Liver (tissue), 9 donors: ENCODE measurements around the gene MCM9. TPM values are rescaled to one million over a fixed set of nuclear protein-coding genes. Genes with fewer than 3 reads are reported as not detected.

Experiments used
- DNase-seq: peaks from one replicate; pipeline ENCODE4 v3.0.0-alpha.2; 2017; ENCODE audit warnings: low spot score
- H3K27ac ChIP-seq, 2 donors: one replicate each; pipeline ENCODE4 v1.7.0; 2013; ENCODE audit warnings: inconsistent platforms in 2 of 2, low read length in 2 of 2, control low read depth in 1 of 2, low read depth in 1 of 2, mild to moderate bottlenecking in 1 of 2
- H3K27me3 ChIP-seq, 4 donors: one replicate each; pipeline versions ENCODE4 v1.6.1 to v1.7.0; 2013; ENCODE audit warnings: low read length in 3 of 4, inconsistent platforms in 1 of 4, mild to moderate bottlenecking in 1 of 4, moderate library complexity in 1 of 4; ENCODE audit not compliant: control insufficient read depth in 4 of 4, insufficient read depth in 4 of 4
- H3K36me3 ChIP-seq, 4 donors: one replicate each; pipeline versions ENCODE4 v1.6.1 to v1.7.0; 2013; ENCODE audit warnings: low read length in 3 of 4, mild to moderate bottlenecking in 3 of 4, low read depth in 1 of 4, moderate library complexity in 1 of 4; ENCODE audit not compliant: control insufficient read depth in 4 of 4, insufficient read depth in 3 of 4
- H3K4me1 ChIP-seq, 4 donors: one replicate each; pipeline versions ENCODE4 v1.6.1 to v1.7.0; 2013; ENCODE audit warnings: low read length in 3 of 4, mild to moderate bottlenecking in 3 of 4, moderate library complexity in 1 of 4; ENCODE audit not compliant: control insufficient read depth in 4 of 4, insufficient read depth in 4 of 4
- H3K4me3 ChIP-seq, 3 donors: one replicate each; pipeline versions ENCODE4 v1.6.1 to v1.7.0; 2013; ENCODE audit warnings: low read length in 3 of 3, control low read depth in 1 of 3, low read depth in 1 of 3, mild to moderate bottlenecking in 1 of 3
- H3K9ac ChIP-seq, 2 donors: one replicate each; pipeline ENCODE4 v1.7.0; 2013; ENCODE audit warnings: low read length in 2 of 2, mild to moderate bottlenecking in 2 of 2, moderate library complexity in 2 of 2, control low read depth in 1 of 2, low read depth in 1 of 2
- H3K9me3 ChIP-seq, 4 donors: one replicate each; pipeline versions ENCODE4 v1.6.1 to v1.7.0; 2013; ENCODE audit warnings: low read length in 3 of 4; ENCODE audit not compliant: control insufficient read depth in 4 of 4
- ATF3 ChIP-seq: IDR thresholded peaks from 2 replicates; pipeline ENCODE4 v1.6.1; 2016; ENCODE audit warnings: antibody characterized with exemption
- CTCF ChIP-seq: fragments of 150-350 bp; IDR thresholded peaks from 2 replicates; pipeline ENCODE4 v1.5.1; 2017; ENCODE audit warnings: improper control_type of control experiment, low read depth, low read length; ENCODE audit not compliant: missing input control
- EGR1 ChIP-seq, 2 donors: IDR thresholded peaks; 2 replicates each; pipeline ENCODE4 v1.6.1; 2016 to 2018; ENCODE audit warnings: antibody characterized with exemption in 2 of 2, low read depth in 2 of 2
- FOXA2 ChIP-seq: IDR thresholded peaks from 2 replicates; pipeline ENCODE4 v1.6.1; 2016; ENCODE audit warnings: antibody characterized with exemption
- GABPA ChIP-seq, 2 donors: IDR thresholded peaks in 1 of 2; conservative IDR thresholded peaks in 1 of 2; 2 replicates each; pipeline ENCODE4 v1.6.1; 2016; ENCODE audit warnings: antibody characterized with exemption in 2 of 2, mild to moderate bottlenecking in 1 of 2, moderate library complexity in 1 of 2
- HNF4A ChIP-seq, 2 donors: conservative IDR thresholded peaks; 2 replicates each; pipeline ENCODE4 v1.6.1; 2016; ENCODE audit warnings: antibody characterized with exemption in 2 of 2, mild to moderate bottlenecking in 2 of 2
- HNF4G ChIP-seq: IDR thresholded peaks from 2 replicates; pipeline ENCODE4 v1.6.1; 2016; ENCODE audit warnings: antibody characterized with exemption
- JUND ChIP-seq, 2 donors: IDR thresholded peaks; 2 replicates each; pipeline ENCODE4 v1.6.1; 2016; ENCODE audit warnings: antibody characterized with exemption in 2 of 2
- MAX ChIP-seq: IDR thresholded peaks from 2 replicates; pipeline ENCODE4 v1.6.1; 2016; ENCODE audit warnings: antibody characterized with exemption
- NR2F2 ChIP-seq: IDR thresholded peaks from 2 replicates; pipeline ENCODE4 v1.6.1; 2016; ENCODE audit warnings: antibody characterized with exemption
- RAD21 ChIP-seq, 2 donors: IDR thresholded peaks; 2 replicates each; pipeline ENCODE4 v1.6.1; 2016; ENCODE audit warnings: antibody characterized with exemption in 2 of 2, mild to moderate bottlenecking in 2 of 2
- REST ChIP-seq: IDR thresholded peaks from 2 replicates; pipeline ENCODE4 v1.6.1; 2016; ENCODE audit warnings: antibody characterized with exemption, mild to moderate bottlenecking
- RXRA ChIP-seq, 2 donors: IDR thresholded peaks; 2 replicates each; pipeline ENCODE4 v1.6.1; 2017 to 2018; ENCODE audit warnings: antibody characterized with exemption in 2 of 2, mild to moderate bottlenecking in 1 of 2
- SP1 ChIP-seq: IDR thresholded peaks from 2 replicates; pipeline ENCODE4 v1.6.1; 2018; ENCODE audit warnings: antibody characterized with exemption, mild to moderate bottlenecking
- TAF1 ChIP-seq: conservative IDR thresholded peaks from 2 replicates; pipeline ENCODE4 v1.6.1; 2016; ENCODE audit warnings: antibody characterized with exemption, mild to moderate bottlenecking
- YY1 ChIP-seq: IDR thresholded peaks from 2 replicates; pipeline ENCODE4 v1.6.1; 2016; ENCODE audit warnings: antibody characterized with exemption, mild to moderate bottlenecking
- ZBTB33 ChIP-seq: IDR thresholded peaks from 2 replicates; pipeline ENCODE4 v1.6.1; 2016; ENCODE audit warnings: antibody characterized with exemption
- WGBS: extraction: QIAGEN DNeasy Blood & Tissue Kit; methylation state at CpG from one replicate; pipeline ENCODE4 v1.1.7; 2013; 5-methylcytosine and 5-hydroxymethylcytosine counted together
- polyA plus RNA-seq, 2 donors: library from polyadenylated mRNA; stranded (reverse) in 1 of 2; unstranded in 1 of 2; fragments of 200-250 nt in 1 of 2; fragments of >200 nt in 1 of 2; fragmentation: Nextera tagmentation in 1 of 2; extraction: Ambion mirVana in 1 of 2; gene quantifications; one replicate each; pipeline versions ENCODE4 v1.2.1 to v1.2.3, GENCODE V29; 2013 to 2015
- total RNA-seq, 2 donors: library from RNA; depleted of rRNA; stranded (reverse); fragments of >200 nt; gene quantifications; one replicate each; pipeline ENCODE4 v1.2.3, GENCODE V29; 2014
- donor health status: healthy.
- donor health status: healthy.
- donor health status: healthy.
- donor health status: healthy.
- donor health status: healthy.

MCM9 gene
- total and polyA plus RNA-seq, 4 donors = 3.6 to 17.4 (median 8.7) TPM

- Histone ChIP-seq H3K27ac (no peak overlapping the region), H3K4me1 (peaks cover 0 to 3% (median under 1%) of the 10 kb centered on the region in 4 donors), H3K4me3 (no peak overlapping the region), H3K9ac (no peak overlapping the region), H3K36me3 (no peaks in the 10 kb centered on the region), H3K27me3 (no peaks in the 10 kb centered on the region), H3K9me3 (no peaks in the 10 kb centered on the region)
- TF ChIP-seq CTCF = no peak
- DNase-seq = no peak
Observed at GRCh38 chr6:118876814-118877213, 58.1 kb downstream of the MCM9 start.

- no peak overlapping the region for H3K9ac ChIP-seq
- H3K9me3 ChIP-seq = no peaks in the 10 kb centered on the region
- 95% methylated on average over 1 of the region's 1 CpG for WGBS
- no peak overlapping the region for H3K4me3 ChIP-seq
- DNase-seq = no peak
- H3K27me3 ChIP-seq = no peaks in the 10 kb centered on the region
- no peak overlapping the region for H3K27ac ChIP-seq
- TF ChIP-seq RAD21 (IDR thresholded peaks at IDR 0.05) = no peak
- TF ChIP-seq ZBTB33 = no peak
- TF ChIP-seq REST = no peak
- TF ChIP-seq TAF1 = no peak
- TF ChIP-seq MAX = no peak
- no peak for TF ChIP-seq FOXA2
- no peak for TF ChIP-seq HNF4A (conservative IDR thresholded peaks at IDR 0.05)
- no peak for TF ChIP-seq RXRA (IDR thresholded peaks at IDR 0.05)
- no peak for TF ChIP-seq NR2F2
- no peak for TF ChIP-seq ATF3
- TF ChIP-seq JUND (IDR thresholded peaks at IDR 0.05) = no peak
- TF ChIP-seq YY1 = no peak
- TF ChIP-seq CTCF = no peak
- TF ChIP-seq HNF4G = no peak
- TF ChIP-seq EGR1 (IDR thresholded peaks at IDR 0.05; ENCODE audit: low read depth in 2 of 2) = no peak
- TF ChIP-seq GABPA (IDR thresholded peaks at IDR 0.05 in 1 of 2, conservative IDR thresholded peaks at IDR 0.05 in 1 of 2) = no peak
- no peak for TF ChIP-seq SP1
- H3K4me1 ChIP-seq = peaks cover 0 to 3% (median 0%) of the 10 kb centered on the region in 4 donors
- H3K36me3 ChIP-seq = no peaks in the 10 kb centered on the region
Observed at GRCh38 chr6:118876198-118876597, 58.8 kb downstream of the MCM9 start.
